ENCODE data around the gene PCNT.

DNA sequence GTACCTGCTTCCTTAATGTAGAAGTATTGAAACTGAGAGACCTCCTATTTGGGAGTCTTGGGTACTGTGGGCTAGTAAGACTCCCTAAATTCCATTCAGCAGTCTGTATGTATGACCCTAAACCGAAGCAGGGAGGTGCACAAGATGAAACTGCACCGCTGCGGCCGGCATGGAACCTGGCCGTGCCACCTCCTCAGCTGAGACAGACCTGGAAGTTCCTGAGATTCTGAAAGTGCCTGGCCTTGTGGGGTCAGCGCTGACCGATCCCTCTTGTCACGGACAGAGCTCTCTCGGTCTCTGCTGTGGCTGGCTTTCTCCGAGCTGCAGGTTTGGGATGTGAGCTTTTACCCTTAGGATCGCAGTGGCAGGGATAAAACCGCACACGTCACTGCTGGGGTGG is 27.0 kb downstream of the PCNT start:
- TF ChIP-seq, protein P1, sequence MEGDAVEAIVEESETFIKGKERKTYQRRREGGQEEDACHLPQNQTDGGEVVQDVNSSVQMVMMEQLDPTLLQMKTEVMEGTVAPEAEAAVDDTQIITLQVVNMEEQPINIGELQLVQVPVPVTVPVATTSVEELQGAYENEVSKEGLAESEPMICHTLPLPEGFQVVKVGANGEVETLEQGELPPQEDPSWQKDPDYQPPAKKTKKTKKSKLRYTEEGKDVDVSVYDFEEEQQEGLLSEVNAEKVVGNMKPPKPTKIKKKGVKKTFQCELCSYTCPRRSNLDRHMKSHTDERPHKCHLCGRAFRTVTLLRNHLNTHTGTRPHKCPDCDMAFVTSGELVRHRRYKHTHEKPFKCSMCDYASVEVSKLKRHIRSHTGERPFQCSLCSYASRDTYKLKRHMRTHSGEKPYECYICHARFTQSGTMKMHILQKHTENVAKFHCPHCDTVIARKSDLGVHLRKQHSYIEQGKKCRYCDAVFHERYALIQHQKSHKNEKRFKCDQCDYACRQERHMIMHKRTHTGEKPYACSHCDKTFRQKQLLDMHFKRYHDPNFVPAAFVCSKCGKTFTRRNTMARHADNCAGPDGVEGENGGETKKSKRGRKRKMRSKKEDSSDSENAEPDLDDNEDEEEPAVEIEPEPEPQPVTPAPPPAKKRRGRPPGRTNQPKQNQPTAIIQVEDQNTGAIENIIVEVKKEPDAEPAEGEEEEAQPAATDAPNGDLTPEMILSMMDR (conservative IDR thresholded peaks at IDR 0.05; ENCODE audit: low read depth, low read length): no peak
- TF ChIP-seq, protein P2, sequence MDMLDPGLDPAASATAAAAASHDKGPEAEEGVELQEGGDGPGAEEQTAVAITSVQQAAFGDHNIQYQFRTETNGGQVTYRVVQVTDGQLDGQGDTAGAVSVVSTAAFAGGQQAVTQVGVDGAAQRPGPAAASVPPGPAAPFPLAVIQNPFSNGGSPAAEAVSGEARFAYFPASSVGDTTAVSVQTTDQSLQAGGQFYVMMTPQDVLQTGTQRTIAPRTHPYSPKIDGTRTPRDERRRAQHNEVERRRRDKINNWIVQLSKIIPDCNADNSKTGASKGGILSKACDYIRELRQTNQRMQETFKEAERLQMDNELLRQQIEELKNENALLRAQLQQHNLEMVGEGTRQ (IDR thresholded peaks at IDR 0.05; ENCODE audit: low read depth, low read length): no peak
- TF ChIP-seq POLR2A (IDR thresholded peaks at IDR 0.05; ENCODE audit: low read depth, low read length) (no peak), RAD21 (IDR thresholded peaks at IDR 0.05; ENCODE audit: low read length) (no peak), MAFK (IDR thresholded peaks at IDR 0.05; ENCODE audit: low read depth, low read length) (no peak), BHLHE40 (IDR thresholded peaks at IDR 0.05; ENCODE audit: low read depth, low read length) (no peak), RFX5 (IDR thresholded peaks at IDR 0.05; ENCODE audit: low read depth, low read length) (no peak), CHD1 (IDR thresholded peaks at IDR 0.05; ENCODE audit: low read depth, low read length) (no peak), NFE2L2 (IDR thresholded peaks at IDR 0.05; ENCODE audit: low read depth, low read length) (no peak), MAZ (IDR thresholded peaks at IDR 0.05; ENCODE audit: borderline replicate concordance, low read depth, low read length) (no peak), MXI1 (IDR thresholded peaks at IDR 0.05; ENCODE audit: borderline replicate concordance, low read depth, low read length) (no peak), FOS (IDR thresholded peaks at IDR 0.05; ENCODE audit: low read depth, low read length) (no peak), SMC3 (IDR thresholded peaks at IDR 0.05; ENCODE audit: low read depth, low read length) (no peak)
- TF ChIP-seq, protein P3, sequence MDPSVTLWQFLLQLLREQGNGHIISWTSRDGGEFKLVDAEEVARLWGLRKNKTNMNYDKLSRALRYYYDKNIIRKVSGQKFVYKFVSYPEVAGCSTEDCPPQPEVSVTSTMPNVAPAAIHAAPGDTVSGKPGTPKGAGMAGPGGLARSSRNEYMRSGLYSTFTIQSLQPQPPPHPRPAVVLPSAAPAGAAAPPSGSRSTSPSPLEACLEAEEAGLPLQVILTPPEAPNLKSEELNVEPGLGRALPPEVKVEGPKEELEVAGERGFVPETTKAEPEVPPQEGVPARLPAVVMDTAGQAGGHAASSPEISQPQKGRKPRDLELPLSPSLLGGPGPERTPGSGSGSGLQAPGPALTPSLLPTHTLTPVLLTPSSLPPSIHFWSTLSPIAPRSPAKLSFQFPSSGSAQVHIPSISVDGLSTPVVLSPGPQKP (IDR thresholded peaks at IDR 0.05; ENCODE audit: borderline replicate concordance, low read depth, low read length): no peak
